Naive B cell (primary cell): Measurements from ENCODE around the gene TMEM129. TPM values are rescaled to one million over a fixed set of nuclear protein-coding genes. Genes with fewer than 3 reads are reported as not detected.

Experiments
- ATAC-seq, 2 donors: fragments of 150-1000 bp; cut with Tn5 transposase; 2 replicates each; pipeline ENCODE4 v1.10.0; 2021; ENCODE audit warnings: low read depth in 2 of 2, mild to moderate bottlenecking in 2 of 2, moderate library complexity in 2 of 2
- DNase-seq: peaks from one replicate; pipeline ENCODE4 v3.0.0; 2022
- H3K27ac Mint-ChIP-seq, 6 donors: one replicate each; pipeline ENCODE4 v1.8.0; 2020 to 2022; ENCODE audit warnings: mild to moderate bottlenecking in 6 of 6, mixed read lengths in 6 of 6, moderate library complexity in 5 of 6, inconsistent platforms in 2 of 6
- H3K27me3 Mint-ChIP-seq, 3 donors: one replicate each; pipeline ENCODE4 v1.8.0; 2021 to 2022; ENCODE audit warnings: mixed read lengths in 3 of 3, mild to moderate bottlenecking in 1 of 3
- H3K36me3 Mint-ChIP-seq, 2 donors: one replicate each; pipeline ENCODE4 v1.8.0; 2020 to 2022; ENCODE audit warnings: mixed read lengths in 2 of 2, inconsistent platforms in 1 of 2, mild to moderate bottlenecking in 1 of 2
- H3K4me1 Mint-ChIP-seq, 3 donors: one replicate each; pipeline ENCODE4 v1.8.0; 2020 to 2022; ENCODE audit warnings: mixed read lengths in 3 of 3, inconsistent platforms in 1 of 3, mild to moderate bottlenecking in 1 of 3, moderate library complexity in 1 of 3
- H3K4me3 Mint-ChIP-seq, 8 donors: one replicate each; pipeline ENCODE4 v1.8.0; 2020 to 2022; ENCODE audit warnings: mild to moderate bottlenecking in 8 of 8, mixed read lengths in 8 of 8, moderate library complexity in 8 of 8, inconsistent platforms in 2 of 8
- H3K9me3 Mint-ChIP-seq, 7 donors: one replicate each; pipeline ENCODE4 v1.8.0; 2020 to 2022; ENCODE audit warnings: mixed read lengths in 7 of 7, mild to moderate bottlenecking in 5 of 7, inconsistent platforms in 2 of 7, moderate library complexity in 1 of 7
- polyA plus RNA-seq, 6 donors: library from polyadenylated mRNA; unstranded; fragments of 300-500 nt; fragmentation: Illumina TruSeq; gene quantifications; one replicate each; pipeline ENCODE4 v1.2.3, GENCODE V29; 2021; ENCODE audit warnings: low read depth in 6 of 6

TMEM129 gene
- polyA plus RNA-seq, 6 donors from 2014 or later: 29.6 to 43.7 (median 34.7) TPM

- Mint-ChIP-seq H3K27me3 (peaks cover 0 to 5% (median 0%) of the 10 kb centered on the region in 3 donors), H3K4me1 (peaks cover 0 to 11% (median 0%) of the 10 kb centered on the region in 3 donors), H3K27ac (no peak overlapping the region), H3K4me3 (no peak overlapping the region), H3K9me3 (no peaks in the 10 kb centered on the region), H3K36me3 (no peaks in the 10 kb centered on the region)
- ATAC-seq (no peak), DNase-seq (no peak)
These were observed 32.7 kb upstream of the TMEM129 start for GRCh38 chr4:1753697-1754311.

DNA sequence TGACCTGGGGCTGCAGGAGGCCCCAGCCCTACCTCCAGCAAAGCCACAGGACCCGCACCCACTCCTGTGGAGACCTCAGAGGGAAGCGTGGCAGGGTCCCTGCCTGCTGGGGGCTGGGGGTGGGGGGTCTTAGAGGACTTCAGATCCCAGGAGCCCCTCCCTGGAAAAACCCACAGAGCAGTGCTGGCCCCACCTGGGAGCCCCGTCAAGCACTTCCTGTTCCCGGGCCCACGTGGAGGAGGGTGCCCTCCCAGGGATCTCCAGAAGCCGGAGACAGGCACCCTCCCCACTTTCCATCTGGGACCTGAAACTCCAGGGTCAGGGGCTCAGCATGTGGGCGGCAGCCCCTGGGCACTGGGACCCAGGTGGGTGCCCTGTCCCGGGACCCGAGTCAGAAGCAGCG, 32.2 kb upstream of the TMEM129 start:
- DNase-seq: no peak
- Mint-ChIP-seq H3K27ac (no peak overlapping the region), H3K9me3 (no peaks in the 10 kb centered on the region), H3K27me3 (peaks cover 0 to 5% (median 0%) of the 10 kb centered on the region in 3 donors), H3K36me3 (no peaks in the 10 kb centered on the region), H3K4me1 (peaks cover 0 to 11% (median 0%) of the 10 kb centered on the region in 3 donors), H3K4me3 (peak overlapping the region in 1 of 8 donors; percentile 45)
- no peak for ATAC-seq

- Mint-ChIP-seq H3K4me1 (peaks cover 0 to 11% (median 0%) of the 10 kb centered on the region in 3 donors), H3K4me3 (peak overlapping the region in 2 of 8 donors; percentile 45 to 53), H3K27ac (no peak overlapping the region), H3K27me3 (peaks cover 0 to 5% (median 0%) of the 10 kb centered on the region in 3 donors), H3K9me3 (no peaks in the 10 kb centered on the region), H3K36me3 (no peaks in the 10 kb centered on the region)
- no peak for DNase-seq
- ATAC-seq: peak; percentile 20 to 40
These were observed 31.3 kb upstream of the TMEM129 start for GRCh38 chr4:1752284-1753041.

DNA sequence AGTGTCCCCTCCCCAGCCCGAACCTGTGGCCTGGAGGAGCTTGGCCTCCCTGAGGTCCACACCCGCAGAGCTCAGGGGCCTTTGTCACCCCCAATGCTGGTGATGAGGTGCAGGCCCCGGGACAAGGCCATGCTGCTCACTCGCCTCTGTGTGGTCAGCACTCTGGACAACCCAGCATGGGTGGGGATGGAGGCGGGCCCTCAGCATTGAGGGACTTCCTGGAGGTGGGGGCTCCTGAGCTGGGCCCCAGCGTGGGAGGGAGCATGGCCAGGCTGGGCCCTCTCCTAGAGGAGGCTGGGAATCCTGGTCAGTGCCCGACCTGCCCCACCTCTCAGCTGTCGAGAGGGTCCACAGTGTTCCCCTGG, 30.8 kb upstream of the TMEM129 start:
- H3K4me3 Mint-ChIP-seq: no peak overlapping the region
- H3K27ac Mint-ChIP-seq: no peak overlapping the region
- H3K27me3 Mint-ChIP-seq: peaks cover 0 to 5% (median 0%) of the 10 kb centered on the region in 3 donors
- H3K36me3 Mint-ChIP-seq: no peaks in the 10 kb centered on the region
- peaks cover 0 to 11% (median 0%) of the 10 kb centered on the region in 3 donors for H3K4me1 Mint-ChIP-seq
- ATAC-seq (no peak), DNase-seq (no peak)
- H3K9me3 Mint-ChIP-seq: no peaks in the 10 kb centered on the region

GRCh38 chr4:1751155-1751918, 30.2 kb upstream of the TMEM129 start:
- no peak overlapping the region for H3K27ac Mint-ChIP-seq
- H3K4me3 Mint-ChIP-seq: no peak overlapping the region
- H3K4me1 Mint-ChIP-seq: peaks cover 0 to 11% (median 0%) of the 10 kb centered on the region in 3 donors
- H3K9me3 Mint-ChIP-seq: no peaks in the 10 kb centered on the region
- ATAC-seq (no peak), DNase-seq (no peak)
- H3K36me3 Mint-ChIP-seq: no peaks in the 10 kb centered on the region
- peaks cover 0 to 5% (median 0%) of the 10 kb centered on the region in 3 donors for H3K27me3 Mint-ChIP-seq

DNA sequence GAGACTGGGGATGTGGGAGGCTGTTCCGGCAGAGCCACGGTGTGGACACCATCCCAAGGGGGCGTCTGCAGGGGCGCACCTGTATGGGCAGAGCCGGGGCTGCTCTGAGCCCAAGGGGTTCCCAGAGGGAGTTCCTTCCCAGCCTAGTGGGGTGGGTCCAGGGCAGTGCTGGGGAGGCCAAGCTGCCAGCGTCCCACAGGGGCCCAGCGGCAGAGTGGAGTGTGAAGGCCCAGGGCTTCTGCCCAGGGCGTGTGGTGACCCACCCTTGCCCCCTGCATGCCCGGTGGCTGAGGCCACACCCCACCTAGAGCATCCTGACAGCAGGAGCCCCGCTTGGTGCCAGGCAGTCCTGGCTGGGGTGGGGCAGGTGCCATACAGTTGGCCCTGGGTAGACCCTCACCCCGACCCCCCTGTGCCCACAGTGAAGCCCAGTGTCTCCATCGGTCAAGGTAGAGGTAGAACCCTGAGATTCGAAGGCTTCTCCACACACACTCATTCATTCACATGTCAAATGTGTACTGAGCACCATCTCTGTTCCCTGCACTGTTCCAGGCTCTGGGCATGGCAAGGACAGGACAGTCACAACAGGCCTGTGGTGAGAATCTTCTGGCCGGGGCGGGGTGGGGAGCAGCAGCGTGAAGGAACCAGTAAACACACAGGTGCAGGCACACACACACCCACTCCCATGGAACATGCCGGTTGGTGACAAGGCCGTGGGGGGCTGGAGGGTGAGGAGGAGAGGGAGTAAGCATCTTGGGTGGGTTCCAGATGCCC, 29.4 kb upstream of the TMEM129 start:
- Mint-ChIP-seq H3K36me3 (no peaks in the 10 kb centered on the region), H3K27ac (no peak overlapping the region), H3K9me3 (no peaks in the 10 kb centered on the region), H3K4me1 (peaks cover 0 to 11% (median 0%) of the 10 kb centered on the region in 3 donors), H3K4me3 (peak overlapping the region in 1 of 8 donors; percentile 22), H3K27me3 (peaks cover 0 to 5% (median 0%) of the 10 kb centered on the region in 3 donors)
- ATAC-seq: no peak
- DNase-seq: no peak

DNA sequence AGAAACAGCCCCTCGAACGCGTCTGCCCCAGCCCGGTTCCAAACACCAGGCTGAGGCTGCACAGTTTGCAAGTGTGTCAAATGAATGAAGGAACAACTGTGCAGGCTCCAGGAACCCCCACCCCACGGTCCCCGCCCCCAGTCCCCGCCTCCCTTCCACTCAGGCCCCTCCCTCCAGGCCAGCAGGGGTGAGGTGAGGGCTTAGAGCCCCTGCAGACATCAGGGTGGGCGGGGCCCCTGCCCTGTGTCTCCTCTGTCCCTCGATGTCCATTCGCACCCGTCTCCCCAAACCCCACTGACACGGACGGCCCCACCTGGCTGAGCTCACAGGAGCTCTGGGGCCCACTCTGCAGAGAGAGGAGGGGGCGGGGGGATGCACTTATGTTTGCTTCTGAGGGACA, 28.7 kb upstream of the TMEM129 start:
- ATAC-seq (no peak), DNase-seq (no peak)
- no peak overlapping the region for H3K4me3 Mint-ChIP-seq
- H3K27ac Mint-ChIP-seq: peak overlapping the region in 1 of 6 donors; percentile 87
- no peaks in the 10 kb centered on the region for H3K9me3 Mint-ChIP-seq
- H3K4me1 Mint-ChIP-seq: peaks cover 0 to 11% (median 0%) of the 10 kb centered on the region in 3 donors
- H3K36me3 Mint-ChIP-seq: no peaks in the 10 kb centered on the region
- H3K27me3 Mint-ChIP-seq: peaks cover 0 to 5% (median 0%) of the 10 kb centered on the region in 3 donors

GRCh38 chr4:1749370-1749769, 28.2 kb upstream of the TMEM129 start:
- Mint-ChIP-seq H3K9me3 (no peaks in the 10 kb centered on the region), H3K4me3 (no peak overlapping the region), H3K36me3 (no peaks in the 10 kb centered on the region), H3K27ac (no peak overlapping the region), H3K27me3 (peaks cover 0 to 5% (median 0%) of the 10 kb centered on the region in 3 donors), H3K4me1 (peaks cover 0 to 11% (median 0%) of the 10 kb centered on the region in 3 donors)
- DNase-seq: no peak
- ATAC-seq: no peak

DNA sequence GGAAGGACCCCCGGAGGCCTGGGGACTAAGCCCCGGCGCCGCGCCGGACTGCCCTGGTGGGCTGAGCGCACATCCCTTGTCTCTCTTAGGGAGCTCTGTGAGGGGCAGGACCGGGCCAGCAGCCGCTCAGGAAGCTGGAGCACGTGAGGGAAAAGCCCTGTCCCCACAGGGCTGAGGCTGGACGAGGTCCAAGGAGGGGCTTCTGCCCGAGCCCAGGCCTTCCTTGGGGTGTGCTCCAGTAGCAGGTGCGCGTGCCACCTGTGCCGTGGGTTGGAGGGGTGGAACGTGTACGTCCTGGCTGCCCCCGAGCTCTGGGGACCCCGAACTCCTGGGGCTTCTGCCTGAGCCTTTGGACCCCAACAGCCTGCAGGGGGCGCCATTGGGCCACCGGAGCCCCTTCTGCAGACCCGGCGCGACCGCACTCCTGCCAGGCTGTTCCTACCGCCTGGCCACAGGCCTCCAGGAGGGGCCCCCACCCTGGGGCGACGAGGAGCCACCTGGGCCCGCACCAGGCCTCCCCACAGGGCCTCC, 27.4 kb upstream of the TMEM129 start:
- ATAC-seq: peak; percentile 62 to 68
- no peaks in the 10 kb centered on the region for H3K9me3 Mint-ChIP-seq

GRCh38 chr4:1747603-1747967, 26.5 kb upstream of the TMEM129 start:
- no peak for ATAC-seq
- H3K9me3 Mint-ChIP-seq: no peaks in the 10 kb centered on the region
- DNase-seq: no peak
- H3K27ac Mint-ChIP-seq: no peak overlapping the region
- H3K27me3 Mint-ChIP-seq: peaks cover 0 to 5% (median 0%) of the 10 kb centered on the region in 3 donors
- no peak overlapping the region for H3K4me3 Mint-ChIP-seq
- peaks cover 0 to 5% (median 0%) of the 10 kb centered on the region in 3 donors for H3K4me1 Mint-ChIP-seq
- no peaks in the 10 kb centered on the region for H3K36me3 Mint-ChIP-seq

More for the DNA sequence above, 27.4 kb upstream of the TMEM129 start:
- H3K4me1 Mint-ChIP-seq: peaks cover 0 to 11% (median 0%) of the 10 kb centered on the region in 3 donors
- DNase-seq: peak; percentile 74
- no peaks in the 10 kb centered on the region for H3K36me3 Mint-ChIP-seq
- H3K27me3 Mint-ChIP-seq: peaks cover 0 to 5% (median 0%) of the 10 kb centered on the region in 3 donors
- no peak overlapping the region for H3K4me3 Mint-ChIP-seq
- no peak overlapping the region for H3K27ac Mint-ChIP-seq

DNA sequence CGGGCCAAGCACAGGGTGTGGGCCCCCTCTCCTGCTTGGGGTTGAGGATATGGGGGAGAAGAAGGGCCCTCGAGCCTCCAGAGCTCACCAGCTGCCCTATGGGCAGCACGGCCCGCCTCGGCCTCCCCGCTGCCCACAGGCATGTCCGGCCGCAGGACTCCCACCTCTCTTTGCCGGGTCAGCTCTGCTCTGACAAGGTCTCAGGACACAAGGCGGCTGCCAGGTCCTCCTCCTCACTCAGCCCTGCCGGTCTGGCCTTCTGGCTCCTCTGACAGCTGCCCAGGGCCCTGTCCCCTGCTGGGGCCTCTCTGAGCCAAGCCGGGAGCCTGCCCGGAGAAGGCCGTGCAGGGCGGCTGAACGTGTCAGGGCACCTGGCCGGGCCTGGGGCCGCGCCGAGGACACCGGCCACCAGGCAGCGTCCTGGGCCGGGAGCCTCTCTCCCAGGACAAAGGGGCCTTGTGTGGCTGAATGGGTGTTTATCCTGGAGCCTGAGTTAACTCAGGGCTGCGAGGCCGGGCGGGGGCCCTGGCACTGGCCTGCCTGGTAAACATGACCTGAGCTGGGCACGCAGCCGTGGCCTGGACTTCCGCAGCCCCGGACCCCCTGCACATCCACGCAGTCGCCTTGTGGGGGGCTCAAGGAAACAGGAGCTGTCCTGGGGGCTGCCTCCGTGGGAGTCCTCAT, 25.9 kb upstream of the TMEM129 start:
- H3K9me3 Mint-ChIP-seq: no peaks in the 10 kb centered on the region

DNA sequence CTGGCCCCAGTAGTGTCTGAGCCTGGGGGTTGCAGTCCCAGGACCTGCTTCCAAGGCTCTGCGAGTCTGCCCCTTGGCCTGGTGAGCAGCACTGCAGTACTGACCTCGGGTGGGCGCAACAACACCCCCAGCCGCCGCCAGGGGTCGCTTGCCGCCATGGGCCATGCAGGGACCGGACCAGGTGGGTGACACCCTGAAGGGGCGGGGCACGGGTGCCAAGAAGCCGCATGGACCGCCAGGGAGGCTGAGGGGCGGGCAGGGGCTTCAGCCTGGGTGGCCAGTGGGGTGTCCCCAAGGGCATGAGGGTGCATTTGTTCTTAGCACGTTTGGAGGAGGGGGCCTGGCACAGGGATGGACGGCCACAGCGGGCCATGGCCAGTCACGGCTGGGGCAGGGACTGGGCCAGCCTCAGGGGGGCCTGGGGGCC, 25.2 kb upstream of the TMEM129 start:
- Mint-ChIP-seq H3K4me1 (peaks cover 0 to 5% (median 0%) of the 10 kb centered on the region in 3 donors), H3K36me3 (no peaks in the 10 kb centered on the region), H3K27me3 (peaks cover 0 to 5% (median 0%) of the 10 kb centered on the region in 3 donors), H3K4me3 (no peak overlapping the region), H3K9me3 (no peaks in the 10 kb centered on the region), H3K27ac (no peak overlapping the region)
- ATAC-seq (peak; percentile 85 to 86), DNase-seq (peak; percentile 80)

More for the DNA sequence above, 25.9 kb upstream of the TMEM129 start:
- H3K4me1 Mint-ChIP-seq: peaks cover 0 to 5% (median 0%) of the 10 kb centered on the region in 3 donors
- no peaks in the 10 kb centered on the region for H3K36me3 Mint-ChIP-seq
- peaks cover 0 to 5% (median 0%) of the 10 kb centered on the region in 3 donors for H3K27me3 Mint-ChIP-seq
- ATAC-seq: no peak
- H3K27ac Mint-ChIP-seq: no peak overlapping the region
- DNase-seq: no peak
- H3K4me3 Mint-ChIP-seq: no peak overlapping the region
